LNCAP (cell line): ENCODE data around the gene ILKAP.

ENCODE experiments used
- TF ChIP-seq, protein P1 (sequence below): fragments of 450-650 bp; IDR thresholded peaks from 2 replicates; pipeline ENCODE4 v1.5.1; 2017; ENCODE audit warnings: mild to moderate bottlenecking

ILKAP gene

GRCh38 chr2:238216651-238217184 is 13.2 kb upstream of the ILKAP start:
- TF ChIP-seq, protein P1, sequence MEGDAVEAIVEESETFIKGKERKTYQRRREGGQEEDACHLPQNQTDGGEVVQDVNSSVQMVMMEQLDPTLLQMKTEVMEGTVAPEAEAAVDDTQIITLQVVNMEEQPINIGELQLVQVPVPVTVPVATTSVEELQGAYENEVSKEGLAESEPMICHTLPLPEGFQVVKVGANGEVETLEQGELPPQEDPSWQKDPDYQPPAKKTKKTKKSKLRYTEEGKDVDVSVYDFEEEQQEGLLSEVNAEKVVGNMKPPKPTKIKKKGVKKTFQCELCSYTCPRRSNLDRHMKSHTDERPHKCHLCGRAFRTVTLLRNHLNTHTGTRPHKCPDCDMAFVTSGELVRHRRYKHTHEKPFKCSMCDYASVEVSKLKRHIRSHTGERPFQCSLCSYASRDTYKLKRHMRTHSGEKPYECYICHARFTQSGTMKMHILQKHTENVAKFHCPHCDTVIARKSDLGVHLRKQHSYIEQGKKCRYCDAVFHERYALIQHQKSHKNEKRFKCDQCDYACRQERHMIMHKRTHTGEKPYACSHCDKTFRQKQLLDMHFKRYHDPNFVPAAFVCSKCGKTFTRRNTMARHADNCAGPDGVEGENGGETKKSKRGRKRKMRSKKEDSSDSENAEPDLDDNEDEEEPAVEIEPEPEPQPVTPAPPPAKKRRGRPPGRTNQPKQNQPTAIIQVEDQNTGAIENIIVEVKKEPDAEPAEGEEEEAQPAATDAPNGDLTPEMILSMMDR = no peak

- TF ChIP-seq, protein P1 = no peak
Measured at GRCh38 chr2:238207006-238207405, 3.5 kb upstream of the ILKAP start.

DNA sequence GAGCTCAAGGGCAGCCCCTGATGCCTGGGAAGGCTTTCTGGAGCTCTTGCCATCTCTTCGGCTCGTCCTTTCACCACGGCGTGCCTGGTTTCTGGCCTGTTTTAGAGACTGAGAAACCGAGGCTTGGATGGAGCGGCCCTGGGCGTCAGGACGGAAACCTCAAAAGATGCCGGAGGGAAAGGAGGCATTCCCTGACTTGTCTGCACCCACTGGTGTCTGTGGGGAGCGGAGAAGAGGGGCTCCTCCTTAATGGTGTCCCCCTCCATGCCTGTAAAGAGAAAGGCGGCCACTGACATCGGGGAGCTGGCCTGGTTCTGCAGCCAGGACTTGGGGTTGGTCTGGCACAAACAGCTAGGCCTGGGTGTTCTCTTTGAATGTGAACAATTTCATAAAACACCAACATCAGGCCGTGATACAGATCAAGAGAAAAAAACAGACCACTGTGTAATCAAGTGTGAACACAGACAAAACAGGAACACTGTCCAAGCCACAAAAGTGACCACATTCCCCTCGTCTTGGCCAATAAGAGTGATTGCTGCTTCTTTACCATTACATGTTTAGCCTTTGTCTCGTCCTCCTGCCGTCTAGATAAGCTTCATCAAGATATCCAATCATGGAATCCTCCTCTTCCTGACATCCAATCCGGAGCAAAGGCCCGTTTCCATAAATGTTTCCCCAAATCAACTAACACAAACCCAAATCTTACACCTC is 633 bp upstream of the ILKAP start:
- TF ChIP-seq, protein P1 = no peak

DNA sequence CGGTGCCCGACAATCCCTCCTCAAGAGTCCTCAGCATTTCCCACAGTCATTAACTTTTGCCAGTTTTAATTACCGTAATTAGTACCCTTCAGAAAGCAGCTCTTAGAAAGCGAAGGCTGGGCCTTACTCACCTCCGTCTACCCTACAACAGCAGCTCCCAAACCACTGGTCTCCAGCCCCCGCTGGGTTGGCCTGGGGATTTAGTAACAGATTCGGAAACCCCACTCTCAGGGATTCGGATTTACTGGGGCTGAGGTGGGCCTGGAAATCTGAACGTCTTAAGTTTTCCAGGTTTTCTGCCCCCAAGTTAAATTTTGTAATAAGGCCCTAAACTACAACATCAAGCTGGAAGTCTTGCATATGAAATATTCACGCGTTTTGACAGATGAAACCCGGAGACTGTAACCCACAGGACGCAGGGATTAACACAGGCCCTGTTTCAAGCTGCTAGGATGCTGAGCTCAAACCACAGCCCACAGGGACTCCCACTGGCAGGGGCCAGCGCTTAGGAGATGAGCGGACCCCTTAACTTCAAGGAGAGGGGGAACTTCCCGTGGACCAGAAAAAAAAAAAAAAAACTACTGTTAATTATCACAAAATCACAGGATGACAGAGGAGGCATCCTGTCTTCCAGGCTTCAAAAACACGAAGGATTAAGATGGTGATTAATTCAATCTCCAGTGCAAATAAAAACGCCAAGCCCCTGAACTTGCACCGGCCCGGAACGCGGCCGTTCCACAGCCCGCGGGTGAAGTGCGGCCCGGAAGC is 985 bp downstream of the ILKAP start:
- TF ChIP-seq, protein P1 = no peak

DNA sequence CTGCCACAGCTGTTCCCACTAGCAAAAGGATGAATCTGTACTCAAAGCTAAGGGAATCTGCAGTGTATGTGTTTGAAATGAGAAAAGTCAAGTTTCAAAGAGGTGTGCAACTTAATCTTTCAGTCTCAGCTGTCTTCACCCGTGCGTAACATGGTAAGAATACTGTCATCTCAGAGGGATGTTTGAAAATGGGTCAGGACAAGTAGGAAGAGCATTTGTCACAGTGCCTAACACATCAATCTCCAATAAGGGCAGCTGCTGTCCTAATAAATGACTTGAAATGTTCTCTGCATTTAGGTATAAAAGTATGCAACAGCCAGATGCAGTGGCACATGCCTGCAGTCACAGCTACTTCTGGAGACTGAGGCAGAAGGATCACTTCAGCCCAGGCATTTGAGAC is 13.1 kb downstream of the ILKAP start:
- TF ChIP-seq, protein P1 = no peak

- TF ChIP-seq, protein P1 = no peak
Measured at GRCh38 chr2:238187618-238188548, 15.6 kb downstream of the ILKAP start.

- TF ChIP-seq, protein P1 = no peak
Measured at GRCh38 chr2:238183821-238184220, 19.7 kb downstream of the ILKAP start.
